A549 (cell line): ENCODE data around the gene HSPG2. TPM values are rescaled to one million over a fixed set of nuclear protein-coding genes. Genes with fewer than 3 reads are reported as not detected.

ENCODE experiments used
- ATAC-seq, 2 experiments: fragments of 200-7000 bp in 1 of 2; fragments of >200 bp in 1 of 2; cut with Nextera tagmentation in 1 of 2; cut with Tn5 transposase in 1 of 2; 3 replicates each; pipeline versions ENCODE4 v1.8.0 to v1.9.1; 2018 to 2020; ENCODE audit warnings: mild to moderate bottlenecking in 1 of 2, moderate library complexity in 1 of 2
- CTCF ChIA-PET: fragments of 300-600 bp; sonication (Branson Sonifier 250); formaldehyde crosslinking; extraction: SDS; loops from one replicate; lab custom pipeline; 2021; ENCODE audit warnings: antibody characterized with exemption, inconsistent platforms; lab: Yijun Ruan, JAX
- POLR2A ChIA-PET: fragments of 350-600 bp; formaldehyde crosslinking; extraction: SDS; loops from one replicate; lab custom pipeline; 2021; ENCODE audit warnings: antibody characterized with exemption, inconsistent platforms; lab: Yijun Ruan, JAX
- DNase-seq, 2 experiments: peaks; one replicate each; pipeline versions ENCODE4 v3.0.0 to v3.0.0-alpha.2; 2011 to 2016; ENCODE audit warnings: low read depth in 1 of 2, low spot score in 1 of 2
- FAIRE-seq: peaks from 2 replicates; lab custom pipeline; 2011; peaks lifted over from hg19 to GRCh38; lab: Jason Lieb, UNC
- H3K27ac ChIP-seq, 2 experiments: fragments of >200 bp; sonication (Bioruptor Twin); formaldehyde crosslinking; 3 replicates each; pipeline ENCODE4 v1.5.1; 2016 to 2017
- H3K4me1 ChIP-seq: fragments of >200 bp; sonication (Bioruptor Twin); formaldehyde crosslinking; 3 replicates; pipeline ENCODE4 v1.6.1; 2016
- H3K4me2 ChIP-seq: fragments of >200 bp; sonication (Bioruptor Twin); formaldehyde crosslinking; 3 replicates; pipeline ENCODE4 v1.6.1; 2016
- H3K4me3 ChIP-seq: fragments of >200 bp; sonication (Bioruptor Twin); formaldehyde crosslinking; 3 replicates; pipeline ENCODE4 v1.5.1; 2016
- H3K9me3 ChIP-seq: fragments of >200 bp; sonication (Bioruptor Twin); formaldehyde crosslinking; 3 replicates; pipeline ENCODE4 v1.6.1; 2016
- HOXB5 ChIP-seq: fragments of 250-450 bp; sonication (Bioruptor Pico); IDR thresholded peaks from 2 replicates; pipeline ENCODE4 v1.5.0; 2020; ENCODE audit warnings: mild to moderate bottlenecking, moderate library complexity
- MAZ ChIP-seq: fragments of 150-350 bp; IDR thresholded peaks from 2 replicates; pipeline ENCODE4 v1.6.1; 2014; ENCODE audit warnings: antibody characterized with exemption, low read depth, low read length, borderline replicate concordance
- RCOR1 ChIP-seq: fragments of 150-350 bp; IDR thresholded peaks from 2 replicates; pipeline ENCODE4 v1.6.1; 2014; ENCODE audit warnings: antibody characterized with exemption, low read length, low read depth
- SMC3 ChIP-seq: fragments of >200 bp; sonication (Bioruptor Twin); formaldehyde crosslinking; IDR thresholded peaks from 3 replicates; pipeline ENCODE4 v1.6.1; 2018; ENCODE audit warnings: inconsistent platforms
- TP53 ChIP-seq: fragments of 250-450 bp; sonication (Bioruptor Pico); IDR thresholded peaks from 2 replicates; pipeline ENCODE4 v1.5.0; 2021; ENCODE audit warnings: mild to moderate bottlenecking, moderate library complexity
- USF2 ChIP-seq: fragments of 450-650 bp; IDR thresholded peaks from 2 replicates; pipeline ENCODE4 v1.6.1; 2014; ENCODE audit warnings: antibody characterized with exemption
- ZFP36 ChIP-seq: fragments of 450-650 bp; IDR thresholded peaks from 2 replicates; pipeline ENCODE4 v1.6.1; 2014; ENCODE audit warnings: borderline replicate concordance; ENCODE audit not compliant: partially characterized antibody
- WGBS: methylation state at CpG from one replicate; pipeline ENCODE4 v1.1.6; 2017; ENCODE audit errors: missing lambda C conversion rate; 5-methylcytosine and 5-hydroxymethylcytosine counted together
- polyA plus RNA-seq, 4 experiments: library from polyadenylated mRNA; depleted of rRNA in 3 of 4; stranded (reverse); fragments of >200 nt; fragmentation: RNase III in 1 of 4; extraction: RNeasy Plus Mini Kit Qiagen cat#74134 plus additional on column Dnase treatment in 1 of 4; gene quantifications; 2 replicates in 3 of 4; 3 replicates in 1 of 4; pipeline ENCODE4 v1.2.3, GENCODE V29; 2011 to 2017
- TF ChIP-seq, protein P1 (sequence below): fragments of 250-450 bp; sonication (Bioruptor Pico); IDR thresholded peaks from 2 replicates; pipeline ENCODE4 v1.5.0; 2021; ENCODE audit warnings: mild to moderate bottlenecking, moderate library complexity, borderline replicate concordance
- TF ChIP-seq, protein P2 (sequence below): fragments of >200 bp; sonication (Bioruptor Twin); formaldehyde crosslinking; IDR thresholded peaks from 3 replicates; pipeline ENCODE4 v1.6.1; 2016
- TF ChIP-seq, protein P3 (sequence below): IDR thresholded peaks from 2 replicates; pipeline ENCODE4 v1.6.1; 2012

Gene HSPG2
- polyA plus RNA-seq, 2 of the 4 experiments (the other 2 are of a cell fraction), result 7.0 to 42.7 TPM

- DNase-seq, result no peak
- ATAC-seq, result peak; percentile 33 to 40; a peak in 4 of 6 replicates
- Histone ChIP-seq H3K4me2 (no peak overlapping the region), H3K4me1 (peaks cover 41% of the 10 kb centered on the region; the same call in 2 of the 3 replicates), H3K4me3 (no peak overlapping the region), H3K9me3 (no peaks in the 10 kb centered on the region), H3K27ac (peak overlapping the region in 1 of 2 experiments; percentile 68; a peak in 3 of 6 replicates)
- POLR2A ChIA-PET, result no interaction called here
- FAIRE-seq, result no peak
- CTCF ChIA-PET, result no interaction called here
- 79% methylated on average over 5 of the region's 10 CpGs for WGBS
- TF ChIP-seq USF2, result no peak
- TF ChIP-seq, protein P1, sequence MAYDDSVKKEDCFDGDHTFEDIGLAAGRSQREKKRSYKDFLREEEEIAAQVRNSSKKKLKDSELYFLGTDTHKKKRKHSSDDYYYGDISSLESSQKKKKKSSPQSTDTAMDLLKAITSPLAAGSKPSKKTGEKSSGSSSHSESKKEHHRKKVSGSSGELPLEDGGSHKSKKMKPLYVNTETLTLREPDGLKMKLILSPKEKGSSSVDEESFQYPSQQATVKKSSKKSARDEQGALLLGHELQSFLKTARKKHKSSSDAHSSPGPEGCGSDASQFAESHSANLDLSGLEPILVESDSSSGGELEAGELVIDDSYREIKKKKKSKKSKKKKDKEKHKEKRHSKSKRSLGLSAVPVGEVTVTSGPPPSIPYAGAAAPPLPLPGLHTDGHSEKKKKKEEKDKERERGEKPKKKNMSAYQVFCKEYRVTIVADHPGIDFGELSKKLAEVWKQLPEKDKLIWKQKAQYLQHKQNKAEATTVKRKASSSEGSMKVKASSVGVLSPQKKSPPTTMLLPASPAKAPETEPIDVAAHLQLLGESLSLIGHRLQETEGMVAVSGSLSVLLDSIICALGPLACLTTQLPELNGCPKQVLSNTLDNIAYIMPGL (CRISPR knock-in tag), result no peak
- TF ChIP-seq, protein P2, sequence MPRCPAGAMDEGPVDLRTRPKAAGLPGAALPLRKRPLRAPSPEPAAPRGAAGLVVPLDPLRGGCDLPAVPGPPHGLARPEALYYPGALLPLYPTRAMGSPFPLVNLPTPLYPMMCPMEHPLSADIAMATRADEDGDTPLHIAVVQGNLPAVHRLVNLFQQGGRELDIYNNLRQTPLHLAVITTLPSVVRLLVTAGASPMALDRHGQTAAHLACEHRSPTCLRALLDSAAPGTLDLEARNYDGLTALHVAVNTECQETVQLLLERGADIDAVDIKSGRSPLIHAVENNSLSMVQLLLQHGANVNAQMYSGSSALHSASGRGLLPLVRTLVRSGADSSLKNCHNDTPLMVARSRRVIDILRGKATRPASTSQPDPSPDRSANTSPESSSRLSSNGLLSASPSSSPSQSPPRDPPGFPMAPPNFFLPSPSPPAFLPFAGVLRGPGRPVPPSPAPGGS, result no peak
- TF ChIP-seq, protein P3, sequence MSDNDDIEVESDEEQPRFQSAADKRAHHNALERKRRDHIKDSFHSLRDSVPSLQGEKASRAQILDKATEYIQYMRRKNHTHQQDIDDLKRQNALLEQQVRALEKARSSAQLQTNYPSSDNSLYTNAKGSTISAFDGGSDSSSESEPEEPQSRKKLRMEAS, result no peak
- TF ChIP-seq MAZ, result no peak
- TF ChIP-seq TP53 (CRISPR knock-in tag), result no peak
- TF ChIP-seq HOXB5, result no peak
- TF ChIP-seq SMC3, result no peak
These were observed 25.7 kb downstream of the HSPG2 start for GRCh38 chr1:21911205-21912001.

DNA sequence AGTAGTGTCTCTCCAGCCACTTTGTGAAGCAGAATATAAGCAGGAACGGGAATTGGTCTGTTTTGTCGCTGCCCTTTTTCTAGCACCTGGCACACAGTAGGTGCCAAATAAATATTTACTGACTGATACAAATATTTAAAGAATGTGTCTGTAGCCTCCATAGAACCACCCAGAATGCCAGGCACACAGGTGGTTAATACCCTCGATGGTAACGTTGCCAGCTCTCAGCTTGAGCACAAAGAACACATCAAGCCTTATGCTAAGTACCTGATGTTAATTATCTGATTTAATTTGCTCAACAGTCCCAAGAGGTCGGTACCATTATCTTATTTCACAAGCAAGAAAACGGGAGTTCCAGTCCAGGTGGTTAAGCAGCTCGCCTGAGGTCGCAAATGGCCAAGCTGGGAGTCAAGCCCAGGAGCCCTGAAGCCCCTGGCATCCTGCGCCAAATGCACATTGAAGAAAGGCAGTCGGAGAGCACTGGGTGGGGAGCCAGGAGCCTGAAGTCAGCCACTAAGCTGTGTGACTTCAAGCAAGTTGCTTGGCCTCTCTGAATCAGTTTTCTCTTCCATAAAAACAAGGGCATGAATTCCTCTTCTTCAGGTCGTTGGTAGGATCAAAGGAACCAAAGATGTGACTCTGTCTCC lies 26.4 kb downstream of the HSPG2 start:
- 78% methylated on average over 10 of the region's 11 CpGs for WGBS
- ChIA-PET POLR2A (no interaction called here), CTCF (no interaction called here)
- Histone ChIP-seq H3K4me3 (no peak overlapping the region), H3K27ac (peak overlapping the region in 1 of 2 experiments; percentile 68; a peak in 2 of 6 replicates), H3K9me3 (no peaks in the 10 kb centered on the region), H3K4me1 (peaks cover 35% of the 10 kb centered on the region; the same call in 2 of the 3 replicates), H3K4me2 (no peak overlapping the region)
- ATAC-seq, result no peak
- no peak for DNase-seq
- FAIRE-seq, result no peak
- TF ChIP-seq ZFP36, result peak; percentile 73
- TF ChIP-seq RCOR1, result no peak

DNA sequence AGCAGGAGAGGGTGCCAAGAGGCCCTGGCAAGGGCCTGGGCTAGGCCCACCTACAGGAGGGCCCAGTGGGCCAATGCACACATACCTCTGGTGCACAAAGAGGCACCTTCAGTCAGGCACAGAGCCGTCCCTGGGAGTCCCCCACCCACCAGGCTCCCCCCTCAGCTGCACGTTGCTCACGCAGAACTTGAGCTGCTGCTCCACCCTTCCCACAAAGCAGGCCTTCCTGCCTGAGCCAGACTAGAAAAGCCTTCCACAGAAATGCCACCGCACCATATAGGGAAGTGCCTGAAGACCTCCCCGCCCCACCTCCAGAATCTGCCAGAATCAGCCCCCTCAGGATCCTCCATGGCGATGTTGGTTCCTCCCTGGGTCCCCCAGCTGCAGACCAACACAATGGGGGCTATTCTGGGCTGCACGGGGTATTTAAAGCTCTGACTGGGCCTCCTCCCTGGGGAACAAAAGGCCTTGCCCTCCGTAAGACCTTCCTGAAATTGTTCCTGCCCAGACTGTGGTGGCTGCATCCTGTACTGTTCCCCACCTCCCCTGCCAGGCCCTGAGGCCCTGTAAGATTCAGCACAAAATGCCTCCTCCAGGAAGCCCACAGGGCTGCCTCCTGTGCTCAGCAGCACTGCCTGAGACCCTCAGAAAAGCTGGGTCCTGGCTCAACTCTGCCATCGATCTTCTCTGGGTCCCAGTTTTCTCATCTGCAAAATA lies 27.2 kb downstream of the HSPG2 start:
- ChIA-PET CTCF (interaction anchor here (0.6 to 1.5 kb wide), 3 partner anchors 27 to 1100 kb away, joined by 3 to 5 read pairs (median 4); partner anchors contain the start of gene HSPG2), POLR2A (no interaction called here)
- no peak overlapping the region for H3K4me3 ChIP-seq
- peak overlapping the region in 1 of 2 experiments; percentile 55; a peak in 2 of 6 replicates for H3K27ac ChIP-seq
- FAIRE-seq, result no peak
- DNase-seq, result no peak
- 87% methylated on average over 8 of the region's 9 CpGs for WGBS
- H3K9me3 ChIP-seq, result no peaks in the 10 kb centered on the region
- peak in 1 of 2 experiments; percentile 12; a peak in 3 of 6 replicates for ATAC-seq
- TF ChIP-seq ZFP36 (peak; percentile 88), MAZ (no peak)
- H3K4me1 ChIP-seq, result peaks cover 35% of the 10 kb centered on the region; the same call in 2 of the 3 replicates
- no peak overlapping the region for H3K4me2 ChIP-seq
